Cardiac fibroblast (primary cell): ENCODE measurements around the gene ADAR.

Experiments used
- DNase-seq, 2 donors: peaks; one replicate each; pipeline versions ENCODE4 v3.0.0 to v3.0.0-alpha.2; 2010; ENCODE audit warnings: low read depth in 2 of 2
- H3K4me3 ChIP-seq, 2 donors: replicated peaks in 1 of 2; 1 replicate in 1 of 2; 2 replicates in 1 of 2; pipeline ENCODE4 v1.5.1; 2011; ENCODE audit warnings: low read depth in 2 of 2, low read length in 2 of 2, mild to moderate bottlenecking in 2 of 2, moderate library complexity in 1 of 2
- TF ChIP-seq, protein P1 (sequence below): IDR thresholded peaks from one replicate; pipeline ENCODE4 v1.5.1; 2011; ENCODE audit warnings: low read depth, mild to moderate bottlenecking, low read length, inconsistent platforms

ADAR gene

DNA sequence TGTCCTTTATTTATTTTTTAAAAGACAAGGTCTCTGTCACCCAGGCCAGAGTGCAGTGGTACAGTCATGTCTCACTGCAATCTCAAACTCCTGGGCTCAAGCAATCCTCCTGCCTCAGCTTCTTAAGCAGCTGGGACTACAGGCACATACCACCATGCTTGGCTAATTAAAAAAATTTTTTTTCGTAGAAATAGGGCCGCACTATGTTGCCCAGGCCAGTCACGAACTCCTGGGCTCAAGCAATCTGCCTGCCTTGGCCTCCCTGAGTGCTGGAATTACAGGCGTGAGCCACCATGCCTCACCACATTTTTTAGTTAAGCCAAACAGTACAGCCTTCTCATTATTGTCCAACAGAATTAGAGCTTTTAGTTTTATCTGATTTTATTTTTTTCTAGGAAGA lies 7.4 kb upstream of the ADAR start:
- H3K4me3 ChIP-seq: no peak overlapping the region
- TF ChIP-seq, protein P1, sequence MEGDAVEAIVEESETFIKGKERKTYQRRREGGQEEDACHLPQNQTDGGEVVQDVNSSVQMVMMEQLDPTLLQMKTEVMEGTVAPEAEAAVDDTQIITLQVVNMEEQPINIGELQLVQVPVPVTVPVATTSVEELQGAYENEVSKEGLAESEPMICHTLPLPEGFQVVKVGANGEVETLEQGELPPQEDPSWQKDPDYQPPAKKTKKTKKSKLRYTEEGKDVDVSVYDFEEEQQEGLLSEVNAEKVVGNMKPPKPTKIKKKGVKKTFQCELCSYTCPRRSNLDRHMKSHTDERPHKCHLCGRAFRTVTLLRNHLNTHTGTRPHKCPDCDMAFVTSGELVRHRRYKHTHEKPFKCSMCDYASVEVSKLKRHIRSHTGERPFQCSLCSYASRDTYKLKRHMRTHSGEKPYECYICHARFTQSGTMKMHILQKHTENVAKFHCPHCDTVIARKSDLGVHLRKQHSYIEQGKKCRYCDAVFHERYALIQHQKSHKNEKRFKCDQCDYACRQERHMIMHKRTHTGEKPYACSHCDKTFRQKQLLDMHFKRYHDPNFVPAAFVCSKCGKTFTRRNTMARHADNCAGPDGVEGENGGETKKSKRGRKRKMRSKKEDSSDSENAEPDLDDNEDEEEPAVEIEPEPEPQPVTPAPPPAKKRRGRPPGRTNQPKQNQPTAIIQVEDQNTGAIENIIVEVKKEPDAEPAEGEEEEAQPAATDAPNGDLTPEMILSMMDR: no peak
- no peak for DNase-seq

DNA sequence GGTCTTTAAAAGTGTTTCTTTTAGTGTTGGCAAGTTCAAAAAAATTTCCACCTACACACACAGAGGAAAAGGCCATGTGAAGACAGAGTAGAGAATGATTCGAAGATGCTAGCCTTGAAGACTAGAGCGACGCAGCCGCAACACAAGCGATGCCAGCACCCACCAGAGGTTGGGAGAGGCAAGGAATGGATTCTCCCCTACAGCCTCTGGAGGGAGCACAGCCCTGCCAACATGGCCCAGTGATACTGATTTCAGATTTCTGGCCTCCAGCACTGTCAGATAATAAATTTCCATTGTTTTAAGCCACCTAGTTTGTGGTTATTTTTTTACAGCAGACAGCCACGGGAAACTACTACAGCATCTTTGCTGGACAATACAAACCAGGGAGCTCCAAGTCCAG lies 6.9 kb upstream of the ADAR start:
- TF ChIP-seq, protein P1: no peak
- no peak overlapping the region for H3K4me3 ChIP-seq
- peak in 1 of 2 donors; percentile 10 for DNase-seq

DNA sequence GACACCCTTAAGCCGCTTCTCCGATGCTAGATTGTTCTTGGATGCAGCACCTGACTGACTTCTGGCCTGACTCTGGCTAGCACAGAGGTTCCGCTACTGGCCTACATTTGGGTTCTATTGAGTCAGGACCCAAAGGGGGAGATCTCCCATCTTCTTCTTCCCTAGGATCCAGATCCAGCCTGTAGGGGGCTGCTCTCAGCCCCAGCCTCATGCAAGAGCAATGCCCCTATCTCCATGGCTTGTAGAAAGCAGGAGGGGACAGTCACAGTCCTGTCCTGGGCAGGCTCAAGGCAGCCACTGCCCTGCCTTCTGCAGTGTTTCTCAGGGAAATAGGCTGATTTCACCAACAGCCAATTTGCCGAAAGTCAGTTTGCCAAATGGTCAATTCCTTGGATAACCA lies 6.3 kb upstream of the ADAR start:
- no peak for DNase-seq
- TF ChIP-seq, protein P1: no peak
- H3K4me3 ChIP-seq: no peak overlapping the region

DNA sequence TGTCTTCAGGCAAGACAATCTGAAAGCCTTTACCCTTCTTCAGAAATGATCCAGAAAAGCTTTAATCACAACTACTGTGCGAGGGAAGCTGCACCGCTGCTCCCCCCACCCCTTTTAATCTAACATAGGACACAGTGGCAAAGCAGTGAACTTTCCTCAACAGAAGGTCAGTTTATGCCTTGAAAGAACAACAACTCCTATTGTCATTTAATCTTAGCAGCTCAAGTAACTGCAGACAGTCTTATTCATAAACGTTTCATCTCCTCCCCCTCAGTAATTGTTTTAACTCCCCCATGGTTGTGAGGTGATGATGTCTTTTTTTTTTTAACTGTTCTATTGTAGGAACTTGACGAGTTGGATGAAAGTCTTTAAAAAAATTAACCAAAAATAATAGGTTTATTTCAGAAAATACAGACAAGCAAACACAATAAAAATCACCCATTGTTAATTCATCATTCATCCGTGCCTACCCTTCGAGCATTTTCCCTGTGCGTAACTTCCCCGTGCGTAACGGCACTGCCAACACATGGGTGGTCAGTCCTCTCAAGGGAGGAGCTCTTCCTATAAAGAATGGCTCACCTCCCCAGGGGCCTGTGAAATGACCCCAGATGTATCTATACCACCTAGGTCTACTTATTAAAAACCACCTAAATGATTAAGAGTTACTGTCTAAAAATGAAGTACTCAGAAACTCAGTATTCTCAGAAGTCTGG lies 3.3 kb upstream of the ADAR start:
- TF ChIP-seq, protein P1: no peak
- DNase-seq: peak in 1 of 2 donors; percentile 9
- H3K4me3 ChIP-seq: no peak overlapping the region

DNA sequence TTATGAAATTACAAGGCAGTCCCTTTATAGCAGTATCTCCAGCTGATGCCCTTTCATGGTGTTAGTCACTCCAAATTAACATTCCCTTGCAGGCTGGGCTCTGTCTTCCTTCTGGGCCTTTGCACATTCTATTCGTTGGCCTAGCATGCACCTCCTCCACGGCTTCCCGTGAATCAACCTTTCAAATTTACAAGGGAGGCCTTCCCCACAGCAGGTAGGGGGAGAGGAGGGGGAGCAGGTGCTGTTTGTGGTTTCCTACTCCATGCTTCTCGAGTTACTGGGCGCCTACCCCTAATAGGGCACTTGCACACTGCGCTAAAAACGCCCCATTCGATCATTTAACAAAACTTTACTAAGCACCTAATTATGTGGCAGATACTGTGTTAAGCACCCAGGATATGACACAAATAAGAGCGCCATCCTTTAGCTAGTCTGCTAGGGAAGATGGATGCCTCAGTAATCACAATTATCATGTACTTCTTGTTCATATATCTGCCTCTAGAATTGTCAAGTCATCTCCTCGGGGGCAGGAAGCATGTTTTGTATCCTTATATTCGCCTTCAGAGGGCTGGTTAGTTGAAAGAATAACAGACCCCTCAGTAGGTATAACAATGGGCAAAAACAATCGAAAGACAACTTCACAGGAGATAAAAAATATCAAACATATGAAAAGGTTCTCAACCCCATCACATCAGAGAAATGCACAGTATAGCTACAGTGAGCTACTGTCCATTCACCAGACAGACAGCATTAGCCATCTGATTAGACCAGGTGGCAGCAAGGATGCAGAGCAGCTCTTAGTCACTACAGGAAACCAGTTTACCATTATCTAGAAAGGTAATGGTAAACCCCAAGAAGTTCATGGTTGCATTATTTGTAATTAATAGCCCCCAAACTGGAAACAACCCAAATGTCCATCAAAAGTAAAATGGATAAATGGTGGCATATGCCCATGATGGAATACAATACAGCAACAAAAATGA lies 1.7 kb upstream of the ADAR start:
- peak; percentile 8 to 44 for DNase-seq
- TF ChIP-seq, protein P1: no peak
- no peak overlapping the region for H3K4me3 ChIP-seq

DNA sequence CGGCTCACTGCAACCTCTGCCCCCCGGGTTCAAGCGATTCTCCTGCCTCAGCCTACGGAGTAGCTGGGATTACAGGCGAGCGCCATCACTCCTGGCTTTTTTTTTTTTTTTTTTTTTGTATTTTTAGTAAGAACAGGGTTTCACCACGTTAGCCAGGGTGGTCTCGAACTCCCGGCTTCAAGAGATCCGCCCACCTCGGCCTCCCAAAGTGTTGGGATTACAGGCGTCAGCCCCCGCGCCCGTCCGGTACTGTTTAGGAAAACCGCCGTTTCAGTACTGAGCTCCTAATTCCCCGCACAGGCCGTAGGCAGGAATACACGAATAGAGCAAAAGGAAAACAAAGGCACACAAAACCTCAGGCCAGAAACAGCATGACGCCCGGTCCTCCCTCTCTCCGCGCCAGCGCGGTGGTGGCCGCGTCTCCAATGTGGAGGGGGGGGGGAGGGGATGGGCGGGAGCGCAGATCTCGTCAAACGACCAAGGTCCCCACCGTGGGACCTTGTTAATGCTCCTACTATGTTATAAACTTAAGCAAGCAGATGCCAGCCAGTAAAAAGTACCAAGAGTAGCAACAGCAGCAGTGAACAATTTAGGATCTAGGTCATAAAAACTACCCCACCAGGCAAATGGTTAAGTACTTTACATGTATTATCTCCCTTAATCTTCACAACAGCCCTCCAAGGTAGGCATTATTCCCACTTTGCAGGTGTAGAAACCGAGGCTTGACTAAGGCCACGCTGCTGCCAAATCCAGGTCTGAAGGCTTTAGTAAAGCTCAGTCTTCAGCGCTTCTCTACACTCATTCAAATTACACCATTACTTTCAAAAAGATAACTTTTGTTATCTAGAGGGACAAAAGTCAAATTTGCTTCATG lies 648 bp upstream of the ADAR start:
- TF ChIP-seq, protein P1: no peak
- DNase-seq: peak; percentile 59 to 63
- H3K4me3 ChIP-seq: peak overlapping the region; percentile 53 to 58
